Measurements from ENCODE around the gene BRMS1.

Gene BRMS1

GRCh38 chr11:66331542-66332370 lies 13.1 kb downstream of the BRMS1 start:
- no peak for DNase-seq
- H3K14ac ChIP-seq (ENCODE audit: low read length in 2 of 2): no peak overlapping the region
- H2BK5ac ChIP-seq (ENCODE audit: low read depth, low read length, poor library complexity, severe bottlenecking): peak overlapping the region; percentile 59
- peak overlapping the region; percentile 10 for H4K8ac ChIP-seq (ENCODE audit: low read length)
- H2BK12ac ChIP-seq (ENCODE audit: low read length in 2 of 2): peak overlapping the region in 1 of 2 experiments; percentile 22
- H2AFZ ChIP-seq (ENCODE audit: low read depth, low read length): no peak overlapping the region
- no peak overlapping the region for H3K4me2 ChIP-seq (ENCODE audit: low read length, poor library complexity, severe bottlenecking)
- 96% methylated on average over 12 of the region's 12 CpGs for WGBS
- no peak overlapping the region for H3K4ac ChIP-seq (ENCODE audit: low read depth in 1 of 2, low read length in 2 of 2)
- H2BK120ac ChIP-seq (ENCODE audit: low read depth, low read length): no peak overlapping the region
- H3K18ac ChIP-seq (ENCODE audit: low read depth in 1 of 2, low read length in 2 of 2): no peak overlapping the region
- no peaks in the 10 kb centered on the region for H3K27me3 ChIP-seq (ENCODE audit: control insufficient read depth in 1 of 2, insufficient read depth in 1 of 2, low read length in 2 of 2)
- no peak overlapping the region for H3K4me3 ChIP-seq (ENCODE audit: insufficient read depth in 1 of 2, low read depth in 1 of 2, low read length in 2 of 2)
- no peak overlapping the region for H3K27ac ChIP-seq (ENCODE audit: low read length, poor library complexity, severe bottlenecking)
- H3K9ac ChIP-seq (ENCODE audit: low read length): peak overlapping the region; percentile 3
- H4K91ac ChIP-seq (ENCODE audit: low read length): peak overlapping the region; percentile 16
- H2BK15ac ChIP-seq (ENCODE audit: low read depth, poor library complexity, severe bottlenecking): no peak overlapping the region
- no peak overlapping the region for H3K23ac ChIP-seq (ENCODE audit: low read length in 2 of 2)
- no peak overlapping the region for H2AK5ac ChIP-seq (ENCODE audit: low read length, severe bottlenecking)
- no peaks in the 10 kb centered on the region for H3K9me3 ChIP-seq (ENCODE audit: control insufficient read depth, low read length)
- H3K36me3 ChIP-seq (ENCODE audit: control insufficient read depth in 1 of 2, insufficient read depth in 2 of 2, low read depth in 1 of 2, low read length in 2 of 2): peaks cover 38 to 43% of the 10 kb centered on the region in 2 experiments
- peaks cover 62% of the 10 kb centered on the region for H3K4me1 ChIP-seq (ENCODE audit: control insufficient read depth, insufficient read depth, low read depth, low read length)
- peaks cover 13% of the 10 kb centered on the region for H3K79me1 ChIP-seq (replicated peaks; ENCODE audit: low read length, poor library complexity, severe bottlenecking)

- Histone ChIP-seq H2BK15ac (ENCODE audit: low read depth, poor library complexity, severe bottlenecking) (no peak overlapping the region), H3K23ac (ENCODE audit: low read length in 2 of 2) (no peak overlapping the region), H3K4me3 (ENCODE audit: insufficient read depth in 1 of 2, low read depth in 1 of 2, low read length in 2 of 2) (no peak overlapping the region), H2AK5ac (ENCODE audit: low read length, severe bottlenecking) (peak overlapping the region; percentile 58), H3K4ac (ENCODE audit: low read depth in 1 of 2, low read length in 2 of 2) (no peak overlapping the region), H3K79me1 (replicated peaks; ENCODE audit: low read length, poor library complexity, severe bottlenecking) (peaks cover 13% of the 10 kb centered on the region), H4K8ac (ENCODE audit: low read length) (no peak overlapping the region), H2BK120ac (ENCODE audit: low read depth, low read length) (no peak overlapping the region), H3K9me3 (ENCODE audit: control insufficient read depth, low read length) (no peaks in the 10 kb centered on the region), H3K4me2 (ENCODE audit: low read length, poor library complexity, severe bottlenecking) (no peak overlapping the region), H3K14ac (ENCODE audit: low read length in 2 of 2) (no peak overlapping the region), H3K27ac (ENCODE audit: low read length, poor library complexity, severe bottlenecking) (no peak overlapping the region), H3K9ac (ENCODE audit: low read length) (peak overlapping the region; percentile 3), H2AFZ (ENCODE audit: low read depth, low read length) (no peak overlapping the region), H3K36me3 (ENCODE audit: control insufficient read depth in 1 of 2, insufficient read depth in 2 of 2, low read depth in 1 of 2, low read length in 2 of 2) (peaks cover 38 to 43% of the 10 kb centered on the region in 2 experiments), H3K27me3 (ENCODE audit: control insufficient read depth in 1 of 2, insufficient read depth in 1 of 2, low read length in 2 of 2) (no peaks in the 10 kb centered on the region), H3K4me1 (ENCODE audit: control insufficient read depth, insufficient read depth, low read depth, low read length) (peaks cover 67% of the 10 kb centered on the region), H2BK12ac (ENCODE audit: low read length in 2 of 2) (no peak overlapping the region), H3K18ac (ENCODE audit: low read depth in 1 of 2, low read length in 2 of 2) (no peak overlapping the region), H4K91ac (ENCODE audit: low read length) (no peak overlapping the region), H2BK5ac (ENCODE audit: low read depth, low read length, poor library complexity, severe bottlenecking) (no peak overlapping the region)
- 89% methylated on average over 10 of the region's 10 CpGs for WGBS
- no peak for DNase-seq
Observed at GRCh38 chr11:66330931-66331330, 14.0 kb downstream of the BRMS1 start.

DNA sequence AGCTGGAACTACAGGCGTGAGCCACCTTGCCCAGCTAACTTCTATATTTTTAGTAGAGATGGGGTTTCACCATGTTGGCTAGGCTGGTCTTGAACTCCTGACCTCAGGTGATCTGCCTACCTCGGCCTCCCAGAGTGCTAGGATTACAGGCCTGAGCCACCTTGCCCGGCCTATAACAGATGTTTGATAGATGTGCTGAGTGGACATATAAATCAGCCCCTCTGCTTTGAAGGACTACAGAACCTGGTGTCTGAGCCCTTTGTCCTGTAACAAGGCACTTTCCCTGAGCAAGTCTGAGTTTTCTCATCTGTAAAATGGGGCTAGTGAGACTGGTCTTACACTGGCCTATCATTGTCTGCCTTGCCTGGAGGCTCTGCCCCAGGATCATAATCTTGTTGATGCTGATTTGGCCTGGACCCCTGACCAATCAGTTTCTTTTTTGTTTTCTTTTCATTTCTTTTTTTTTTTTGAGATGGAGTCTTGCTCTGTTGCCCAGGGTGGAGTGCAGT lies 15.7 kb downstream of the BRMS1 start:
- no peaks in the 10 kb centered on the region for H3K27me3 ChIP-seq (ENCODE audit: control insufficient read depth in 1 of 2, insufficient read depth in 1 of 2, low read length in 2 of 2)
- no peak overlapping the region for H2BK5ac ChIP-seq (ENCODE audit: low read depth, low read length, poor library complexity, severe bottlenecking)
- H3K9me3 ChIP-seq (ENCODE audit: control insufficient read depth, low read length): no peaks in the 10 kb centered on the region
- H3K4me3 ChIP-seq (ENCODE audit: insufficient read depth in 1 of 2, low read depth in 1 of 2, low read length in 2 of 2): no peak overlapping the region
- H2AFZ ChIP-seq (ENCODE audit: low read depth, low read length): no peak overlapping the region
- peak overlapping the region in 1 of 2 experiments; percentile 11 for H3K18ac ChIP-seq (ENCODE audit: low read depth in 1 of 2, low read length in 2 of 2)
- H4K91ac ChIP-seq (ENCODE audit: low read length): no peak overlapping the region
- H3K36me3 ChIP-seq (ENCODE audit: control insufficient read depth in 1 of 2, insufficient read depth in 2 of 2, low read depth in 1 of 2, low read length in 2 of 2): peaks cover 33 to 38% of the 10 kb centered on the region in 2 experiments
- no peak overlapping the region for H3K4ac ChIP-seq (ENCODE audit: low read depth in 1 of 2, low read length in 2 of 2)
- no peak overlapping the region for H2BK15ac ChIP-seq (ENCODE audit: low read depth, poor library complexity, severe bottlenecking)
- H3K9ac ChIP-seq (ENCODE audit: low read length): peak overlapping the region; percentile 85
- H2BK120ac ChIP-seq (ENCODE audit: low read depth, low read length): no peak overlapping the region
- H3K4me1 ChIP-seq (ENCODE audit: control insufficient read depth, insufficient read depth, low read depth, low read length): peaks cover 70% of the 10 kb centered on the region
- H2BK12ac ChIP-seq (ENCODE audit: low read length in 2 of 2): no peak overlapping the region
- H2AK5ac ChIP-seq (ENCODE audit: low read length, severe bottlenecking): no peak overlapping the region
- WGBS: 93% methylated on average over 3 of the region's 3 CpGs
- no peak overlapping the region for H3K14ac ChIP-seq (ENCODE audit: low read length in 2 of 2)
- H3K23ac ChIP-seq (ENCODE audit: low read length in 2 of 2): no peak overlapping the region
- no peak overlapping the region for H3K27ac ChIP-seq (ENCODE audit: low read length, poor library complexity, severe bottlenecking)
- H4K8ac ChIP-seq (ENCODE audit: low read length): peak overlapping the region; percentile 66
- no peak for DNase-seq
- peaks cover 13% of the 10 kb centered on the region for H3K79me1 ChIP-seq (replicated peaks; ENCODE audit: low read length, poor library complexity, severe bottlenecking)
- H3K4me2 ChIP-seq (ENCODE audit: low read length, poor library complexity, severe bottlenecking): no peak overlapping the region

GRCh38 chr11:66328302-66329144 lies 16.4 kb downstream of the BRMS1 start:
- Histone ChIP-seq H3K14ac (ENCODE audit: low read length in 2 of 2) (peak overlapping the region in 1 of 2 experiments; percentile 88), H3K18ac (ENCODE audit: low read depth in 1 of 2, low read length in 2 of 2) (peak overlapping the region; percentile 96), H2BK12ac (ENCODE audit: low read length in 2 of 2) (peak overlapping the region; percentile 99), H3K9ac (ENCODE audit: low read length) (peak overlapping the region; percentile 85), H2BK5ac (ENCODE audit: low read depth, low read length, poor library complexity, severe bottlenecking) (no peak overlapping the region), H3K27me3 (ENCODE audit: control insufficient read depth in 1 of 2, insufficient read depth in 1 of 2, low read length in 2 of 2) (no peaks in the 10 kb centered on the region), H3K4ac (ENCODE audit: low read depth in 1 of 2, low read length in 2 of 2) (peak overlapping the region; percentile 40 to 92), H3K9me3 (ENCODE audit: control insufficient read depth, low read length) (no peaks in the 10 kb centered on the region), H4K91ac (ENCODE audit: low read length) (peak overlapping the region; percentile 98), H3K27ac (ENCODE audit: low read length, poor library complexity, severe bottlenecking) (peak overlapping the region; percentile 34), H2AK5ac (ENCODE audit: low read length, severe bottlenecking) (peak overlapping the region; percentile 14), H4K8ac (ENCODE audit: low read length) (peak overlapping the region; percentile 88), H3K4me3 (ENCODE audit: insufficient read depth in 1 of 2, low read depth in 1 of 2, low read length in 2 of 2) (peak overlapping the region in 1 of 2 experiments; percentile 60), H2BK15ac (ENCODE audit: low read depth, poor library complexity, severe bottlenecking) (no peak overlapping the region), H3K79me1 (replicated peaks; ENCODE audit: low read length, poor library complexity, severe bottlenecking) (peaks cover 13% of the 10 kb centered on the region), H3K4me2 (ENCODE audit: low read length, poor library complexity, severe bottlenecking) (no peak overlapping the region), H3K4me1 (ENCODE audit: control insufficient read depth, insufficient read depth, low read depth, low read length) (peaks cover 63% of the 10 kb centered on the region), H3K23ac (ENCODE audit: low read length in 2 of 2) (no peak overlapping the region), H2AFZ (ENCODE audit: low read depth, low read length) (no peak overlapping the region), H2BK120ac (ENCODE audit: low read depth, low read length) (peak overlapping the region; percentile 74), H3K36me3 (ENCODE audit: control insufficient read depth in 1 of 2, insufficient read depth in 2 of 2, low read depth in 1 of 2, low read length in 2 of 2) (peaks cover 26 to 31% of the 10 kb centered on the region in 2 experiments)
- DNase-seq: peak; percentile 86
- WGBS: 10% methylated on average over 19 of the region's 19 CpGs
